Activated T-cell treated with anti-CD3 and anti-CD28 coated beads for 1 hour (primary cell): ENCODE measurements around the gene PRPH2.
"Not testable (repeated sequence)": the region's sequence is repeated elsewhere in the genome, so short reads cannot be mapped to it uniquely, and the experiment has no call there.

ENCODE experiments used
- DNase-seq: peaks from one replicate; pipeline ENCODE4 v3.0.0-alpha.2; 2020; ENCODE audit warnings: low read depth

PRPH2 gene

DNA sequence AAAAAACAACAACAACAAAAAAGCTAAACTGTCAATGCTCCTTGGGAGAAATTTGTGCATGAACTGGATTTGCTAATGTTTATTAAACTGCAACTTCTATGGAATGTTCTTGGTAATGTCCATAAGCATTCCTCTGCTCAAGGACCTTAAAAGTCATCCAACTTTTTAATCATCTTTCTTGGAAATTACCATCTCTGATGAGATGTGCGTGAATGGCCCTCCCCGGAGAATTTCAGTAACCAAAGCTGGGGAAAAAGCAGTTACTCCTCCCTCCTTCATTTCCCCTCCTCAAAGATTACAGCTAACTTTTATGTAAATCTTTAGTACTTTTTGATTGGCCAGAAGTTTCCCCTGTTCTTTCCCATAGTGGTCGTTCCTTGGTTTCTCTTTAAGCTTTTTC, 18.3 kb upstream of the PRPH2 start:
- DNase-seq: no peak

DNA sequence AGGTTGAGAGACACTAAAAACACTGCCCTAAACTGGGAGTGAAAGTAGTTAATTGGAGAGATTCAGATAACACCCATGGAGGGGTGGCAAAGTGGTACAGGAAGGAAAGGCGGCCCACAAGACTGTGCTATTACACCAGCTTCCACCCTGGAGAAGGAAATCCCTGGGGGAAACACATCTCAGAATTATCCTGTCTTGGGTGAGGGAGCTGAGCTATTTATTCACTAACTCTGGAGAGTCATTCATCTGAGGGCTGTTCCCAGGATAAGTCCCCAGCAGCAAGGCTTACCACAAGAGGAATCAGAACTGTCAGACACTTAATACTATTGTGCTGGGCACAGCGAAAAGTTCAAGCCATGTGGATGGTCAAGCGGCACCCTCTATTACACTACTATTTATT, 13.6 kb upstream of the PRPH2 start:
- no peak for DNase-seq

DNA sequence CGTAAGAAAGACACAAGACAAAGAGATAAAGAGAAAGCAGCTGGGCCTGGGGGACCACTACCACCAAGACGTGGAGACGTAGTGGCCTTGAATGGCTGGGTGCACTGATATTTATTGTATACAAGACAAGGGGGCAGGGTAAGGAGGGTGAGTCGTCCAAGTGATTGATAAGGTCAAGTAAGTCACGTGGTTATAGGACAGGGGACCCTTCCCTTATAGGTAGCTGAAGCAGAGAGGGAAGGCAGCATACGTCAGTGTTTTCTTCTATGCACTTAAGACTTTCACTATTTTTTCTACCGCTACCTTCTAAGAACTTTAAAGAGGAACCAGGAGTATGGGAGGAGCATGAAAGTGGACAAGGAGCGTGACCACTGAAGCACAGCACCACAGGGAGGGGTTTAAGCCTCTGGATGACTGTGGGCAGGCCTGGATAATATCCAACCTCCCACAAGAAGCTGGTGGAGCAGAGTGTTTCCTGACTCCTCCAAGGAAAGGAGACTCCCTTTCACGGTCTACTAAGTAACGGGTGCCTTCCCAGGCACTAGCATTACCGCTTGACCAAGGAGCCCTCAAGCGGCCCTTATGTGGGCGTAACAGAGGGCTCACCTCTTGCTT, 11.6 kb upstream of the PRPH2 start:
- not testable (repeated sequence) for DNase-seq

DNA sequence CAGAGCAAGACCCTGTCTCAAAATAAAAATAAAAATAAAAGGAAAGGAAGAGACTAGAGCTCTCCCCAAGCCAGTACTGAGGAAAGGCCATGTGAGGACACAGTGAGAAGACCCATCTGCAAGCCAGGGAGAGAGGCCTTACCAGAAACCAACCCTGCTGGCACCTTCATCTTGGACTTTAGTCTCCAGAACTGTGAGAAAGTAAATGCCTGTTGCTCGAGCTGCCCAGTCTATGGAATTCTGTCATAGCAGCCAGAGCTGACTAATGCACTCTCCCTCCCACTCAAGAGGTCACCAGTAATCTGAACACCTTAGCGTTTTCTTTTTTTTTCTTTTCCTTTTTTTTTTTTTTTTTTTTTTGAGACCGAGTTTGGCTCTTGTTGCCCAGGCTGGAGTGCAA, 7.3 kb upstream of the PRPH2 start:
- no peak for DNase-seq

DNA sequence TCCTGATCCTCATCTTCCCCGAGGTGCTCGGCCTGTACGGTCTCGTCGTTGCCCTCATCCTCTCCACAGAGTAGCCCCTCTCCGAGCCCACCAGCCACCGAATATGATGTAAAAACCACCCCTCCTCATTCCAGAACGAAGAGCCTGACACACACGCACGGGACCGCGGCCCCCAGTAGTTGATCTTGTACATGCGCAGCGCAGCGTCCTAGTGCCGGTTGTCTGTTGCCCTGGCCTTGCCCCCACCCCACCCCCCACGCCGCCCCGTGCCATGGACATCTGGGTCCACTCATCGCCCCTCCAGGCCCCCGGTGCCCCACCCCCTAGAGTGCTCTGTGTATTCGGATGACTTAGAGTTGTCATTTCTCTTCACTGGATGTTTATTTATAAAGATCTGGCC, 5.2 kb upstream of the PRPH2 start:
- no peak for DNase-seq

DNA sequence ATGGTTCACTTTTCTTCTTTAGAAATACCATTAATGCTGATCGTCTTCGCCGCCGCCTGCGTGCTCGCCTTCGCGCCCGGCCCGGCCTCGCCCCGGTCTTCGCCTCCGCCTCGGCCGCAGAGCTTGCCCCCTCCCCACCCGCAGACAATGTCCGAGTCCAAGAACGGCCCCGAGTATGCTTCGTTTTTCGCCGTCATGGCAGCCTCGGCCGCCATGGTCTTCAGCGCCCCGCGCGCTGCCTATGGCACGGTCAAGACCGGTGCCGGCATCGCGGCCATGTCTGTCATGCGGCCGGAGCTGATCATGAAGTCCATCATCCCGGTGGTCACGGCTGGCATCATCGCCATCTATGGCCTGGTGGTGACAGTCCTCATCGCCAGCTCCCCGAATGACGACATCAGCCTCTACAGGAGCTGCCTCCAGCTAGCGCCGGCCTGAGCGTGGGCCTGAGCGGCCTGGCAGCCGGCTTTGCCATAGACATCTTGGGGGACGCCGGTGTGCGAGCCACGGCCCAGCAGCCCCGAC, 4.8 kb upstream of the PRPH2 start:
- no peak for DNase-seq

DNA sequence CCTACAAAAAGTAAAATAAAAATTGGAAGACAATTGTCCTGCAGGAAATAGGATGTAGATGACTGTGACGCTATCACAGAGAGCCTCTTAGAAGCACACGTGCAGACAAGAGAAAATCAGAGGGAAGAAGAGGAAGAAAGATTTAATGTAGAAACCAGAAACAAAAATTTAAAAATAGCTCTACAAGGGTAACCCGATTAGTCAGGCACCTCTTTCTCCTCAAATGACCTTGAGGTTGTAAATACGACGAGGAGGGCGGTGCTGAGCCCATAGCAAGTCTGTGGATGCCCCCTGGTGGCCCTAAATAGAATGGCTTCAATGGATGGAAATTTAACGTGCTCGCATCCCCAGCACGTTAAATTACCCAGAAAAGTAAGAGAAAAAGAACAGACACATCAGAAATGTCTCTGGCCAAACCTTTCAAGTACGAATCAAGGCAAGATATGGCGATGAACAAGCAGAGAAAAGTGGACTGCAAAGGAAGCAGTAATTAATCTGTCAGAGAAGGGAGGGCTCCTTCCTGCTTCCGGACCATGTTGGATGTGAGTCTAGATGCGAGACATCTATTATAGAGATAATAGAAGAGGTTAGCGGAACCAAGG, 4.2 kb upstream of the PRPH2 start:
- peak; percentile 50 for DNase-seq

DNA sequence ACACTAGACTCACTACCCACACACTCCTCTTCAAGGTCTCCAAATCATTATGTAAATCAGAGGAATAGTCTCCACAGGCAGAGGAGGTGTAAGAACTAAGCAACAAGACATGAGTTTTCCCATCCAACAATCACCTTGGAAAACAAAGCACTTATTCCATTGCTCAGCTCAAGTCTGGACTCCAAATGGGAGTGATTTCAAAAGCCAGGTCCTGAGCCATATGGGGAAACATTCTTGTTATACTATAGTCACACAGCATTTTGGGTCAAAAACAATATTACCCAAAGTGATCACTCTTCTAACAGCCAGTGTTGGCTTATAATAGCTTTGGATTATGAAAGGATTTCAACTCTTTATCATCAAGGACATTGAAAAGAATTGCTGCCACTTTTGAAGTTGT, 3.6 kb upstream of the PRPH2 start:
- no peak for DNase-seq

DNA sequence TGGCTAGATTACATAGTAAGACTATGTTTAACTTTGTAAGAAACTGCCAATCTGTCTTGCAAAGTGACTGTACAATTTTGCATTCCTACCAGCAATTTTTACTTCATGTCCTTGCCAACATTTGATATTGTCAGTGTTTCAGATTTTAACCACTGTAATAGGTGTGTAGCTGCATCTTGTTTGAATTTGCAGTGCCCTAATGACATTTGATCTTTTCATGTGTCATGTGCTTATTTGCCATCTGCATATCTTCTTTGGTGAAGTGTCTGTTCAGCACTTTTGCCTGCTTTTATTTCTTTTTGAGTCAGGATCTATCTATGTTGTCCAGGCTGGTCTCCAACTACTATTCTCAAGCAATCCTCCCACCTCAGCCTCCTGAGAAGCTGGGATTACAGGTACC, 2.4 kb upstream of the PRPH2 start:
- no peak for DNase-seq

DNA sequence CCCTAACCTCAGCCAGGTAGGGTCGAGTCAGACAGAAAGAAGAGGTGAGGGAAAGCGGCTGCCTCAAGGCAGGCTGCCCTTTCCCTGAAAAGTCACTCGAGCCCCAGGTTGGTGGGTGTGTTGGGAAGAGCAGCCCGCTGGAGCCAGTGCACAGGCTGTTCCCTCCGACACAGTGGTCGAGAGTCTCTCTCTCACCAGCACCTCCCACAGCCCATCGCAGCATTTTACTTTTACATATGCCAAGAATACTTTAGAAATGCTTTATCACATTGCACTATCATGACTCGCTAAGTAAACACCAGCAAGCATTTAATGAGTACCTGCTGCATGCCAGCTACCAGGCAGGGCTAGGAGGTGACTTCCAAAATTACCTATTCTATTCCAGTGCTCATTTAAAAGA, 1.7 kb downstream of the PRPH2 start:
- no peak for DNase-seq

DNA sequence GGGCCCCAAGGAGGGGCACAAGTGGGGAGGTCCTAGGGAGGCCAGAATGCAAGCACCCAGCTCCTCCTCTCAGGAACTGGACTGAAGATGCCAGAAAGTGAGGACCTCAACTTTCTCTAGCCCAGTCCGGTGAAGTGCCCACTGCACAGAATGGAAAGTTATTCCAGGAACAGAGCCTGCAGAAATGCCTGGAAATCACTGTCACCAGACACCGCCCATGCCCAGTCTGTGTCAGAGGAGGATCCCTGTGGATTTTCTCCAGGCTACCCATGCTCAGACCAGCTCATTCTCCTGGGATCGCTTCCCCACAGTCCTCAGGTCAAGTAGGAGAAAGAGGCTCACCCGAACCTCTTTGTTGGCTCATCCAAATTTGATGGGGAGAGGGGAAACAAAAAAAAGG, 6.5 kb downstream of the PRPH2 start:
- DNase-seq: no peak

DNA sequence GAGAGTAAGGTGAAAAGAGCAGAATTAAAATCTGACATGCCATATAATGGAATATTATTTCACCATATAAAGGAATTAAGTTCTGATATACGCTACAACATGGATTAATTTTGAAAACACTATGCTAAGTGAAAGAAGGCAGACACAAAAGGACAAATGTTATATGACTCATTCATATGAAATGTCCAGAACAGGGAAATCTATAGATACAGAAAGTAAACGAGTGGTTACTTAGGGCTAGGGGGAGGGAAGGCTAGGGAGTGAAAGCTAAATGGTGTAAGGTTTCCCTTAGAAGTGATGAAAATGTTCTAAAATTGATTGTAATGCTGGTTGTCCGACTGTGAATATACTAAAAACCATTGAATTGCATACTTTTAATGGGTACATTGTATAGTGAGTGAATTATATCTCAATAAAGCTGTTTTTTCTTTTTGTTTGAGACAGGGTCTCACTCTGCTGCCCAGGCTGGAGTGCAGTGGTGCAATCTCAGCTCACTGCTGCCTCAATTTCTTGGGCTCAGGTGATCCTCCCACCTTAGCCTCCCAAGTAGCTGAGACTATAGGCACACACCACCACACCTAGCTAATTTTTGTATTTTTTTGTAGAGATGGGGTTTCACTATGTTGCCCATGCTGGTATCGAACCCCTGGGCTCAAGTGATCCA, 8.2 kb downstream of the PRPH2 start:
- no peak for DNase-seq

DNA sequence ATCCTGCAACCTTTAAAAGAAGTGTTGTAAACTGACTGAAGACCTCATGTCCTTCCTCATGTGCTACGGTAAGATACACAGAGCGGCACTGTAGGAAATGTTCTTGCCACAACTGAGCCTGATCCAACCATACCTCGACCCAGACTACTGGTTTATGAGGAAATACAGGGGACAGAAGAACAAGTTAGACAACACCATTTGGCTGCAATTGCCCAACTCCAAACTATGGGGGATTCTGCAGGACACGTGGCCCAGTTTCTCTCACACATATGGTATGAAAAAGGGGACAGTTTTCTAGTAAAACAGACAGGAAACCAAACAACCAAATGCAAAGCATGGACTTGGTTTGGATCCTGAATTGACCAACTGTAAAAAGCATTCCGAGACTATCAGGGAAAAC, 10.5 kb downstream of the PRPH2 start:
- no peak for DNase-seq

DNA sequence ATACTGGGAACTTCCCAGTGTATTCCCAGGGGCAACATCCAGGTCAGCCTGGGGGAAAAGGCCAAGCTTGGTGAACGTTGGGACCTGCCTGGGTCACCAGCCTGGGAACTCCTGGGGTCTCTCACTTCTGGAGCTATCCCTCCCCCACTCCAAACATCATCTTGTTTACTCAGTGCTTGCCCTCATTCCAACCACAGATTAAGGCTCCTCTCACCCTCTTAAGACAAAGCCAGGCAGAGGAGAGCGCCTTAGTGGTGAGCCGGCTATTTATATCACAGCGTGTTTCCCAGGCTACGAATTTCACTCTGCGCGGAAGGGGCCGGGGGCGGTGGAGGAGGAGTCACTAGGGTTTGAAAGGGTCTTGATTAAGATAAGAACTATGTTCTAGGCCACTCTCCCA, 12.1 kb downstream of the PRPH2 start:
- DNase-seq: no peak

DNA sequence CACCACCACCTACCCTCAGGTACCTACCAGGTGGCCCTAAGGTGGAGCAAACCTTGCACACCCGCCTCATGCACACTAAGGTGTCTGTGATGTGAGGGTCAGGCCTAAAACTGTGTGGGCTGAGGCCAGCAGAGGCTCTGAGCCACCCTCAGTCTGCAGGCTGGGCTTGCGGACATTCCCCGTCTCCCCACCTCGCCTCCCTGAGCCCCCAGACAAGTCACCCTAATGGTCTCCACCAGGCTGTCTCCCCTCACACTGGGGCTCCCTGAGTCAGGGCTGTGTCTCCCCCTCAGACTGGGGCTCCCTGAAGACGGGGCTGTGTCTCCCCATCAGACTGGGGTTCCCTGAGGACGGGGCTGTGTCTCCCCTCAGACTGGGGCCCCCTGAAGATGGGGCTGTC, 12.5 kb downstream of the PRPH2 start:
- DNase-seq: no peak

DNA sequence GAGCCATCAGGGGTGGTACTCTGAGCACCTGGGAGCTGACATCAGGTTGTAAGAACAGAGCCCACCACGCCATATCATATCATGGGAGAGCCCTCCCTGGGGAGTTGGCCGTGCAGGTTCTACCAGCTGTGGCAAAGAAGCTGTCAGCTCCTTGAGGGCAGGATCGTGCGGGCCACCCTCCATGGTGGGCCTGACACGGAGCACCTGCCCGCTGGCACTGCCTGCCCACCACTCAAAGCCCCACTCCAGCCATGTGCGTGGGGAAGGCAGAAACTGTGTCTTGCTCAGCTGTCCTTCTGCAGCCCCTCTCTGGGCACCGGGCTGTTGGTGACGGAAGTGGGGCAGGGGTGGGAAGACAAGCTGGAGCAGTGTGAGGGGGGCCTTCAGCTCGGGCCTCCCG, 14.3 kb downstream of the PRPH2 start:
- no peak for DNase-seq

DNA sequence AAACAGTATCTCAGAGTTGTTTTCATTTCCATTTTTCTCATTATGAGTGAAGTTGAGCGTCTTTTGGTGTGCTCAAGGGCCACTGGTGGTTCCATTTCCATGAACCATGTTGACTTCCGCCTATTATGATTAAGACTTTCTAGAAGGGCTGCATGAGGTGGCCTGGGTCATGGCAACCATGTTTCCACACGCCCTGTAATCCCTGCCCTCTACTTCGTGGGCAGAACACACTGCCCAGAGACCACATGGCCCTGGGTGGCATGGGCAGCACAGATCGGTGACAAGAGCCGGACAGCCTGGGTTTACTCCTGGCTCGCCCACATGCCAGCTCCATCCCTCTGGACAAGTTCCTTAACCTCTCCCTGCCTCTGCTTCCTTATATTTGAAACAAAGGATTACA, 14.8 kb downstream of the PRPH2 start:
- no peak for DNase-seq

DNA sequence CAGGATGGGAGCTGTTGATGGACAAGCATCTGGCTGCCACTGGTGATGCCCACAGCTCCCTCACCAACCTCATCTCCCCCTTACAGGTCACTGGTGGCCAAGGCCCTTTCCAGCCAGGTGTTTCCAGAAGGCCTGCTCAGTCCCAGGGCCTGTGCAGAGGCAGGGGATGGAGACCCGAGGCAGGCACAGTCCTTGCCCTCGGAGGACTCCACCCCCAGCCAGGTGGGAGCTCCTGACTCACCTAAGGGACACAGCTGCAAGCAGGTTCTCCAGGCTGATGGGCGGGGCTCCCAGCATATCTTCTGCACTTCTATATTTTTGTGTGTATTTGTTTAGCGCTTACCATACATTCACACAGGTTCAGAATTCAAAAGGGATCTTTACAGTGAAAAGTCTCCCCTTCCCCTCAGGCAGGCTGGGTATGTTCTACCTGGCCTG, 17.4 kb downstream of the PRPH2 start:
- DNase-seq: no peak

DNA sequence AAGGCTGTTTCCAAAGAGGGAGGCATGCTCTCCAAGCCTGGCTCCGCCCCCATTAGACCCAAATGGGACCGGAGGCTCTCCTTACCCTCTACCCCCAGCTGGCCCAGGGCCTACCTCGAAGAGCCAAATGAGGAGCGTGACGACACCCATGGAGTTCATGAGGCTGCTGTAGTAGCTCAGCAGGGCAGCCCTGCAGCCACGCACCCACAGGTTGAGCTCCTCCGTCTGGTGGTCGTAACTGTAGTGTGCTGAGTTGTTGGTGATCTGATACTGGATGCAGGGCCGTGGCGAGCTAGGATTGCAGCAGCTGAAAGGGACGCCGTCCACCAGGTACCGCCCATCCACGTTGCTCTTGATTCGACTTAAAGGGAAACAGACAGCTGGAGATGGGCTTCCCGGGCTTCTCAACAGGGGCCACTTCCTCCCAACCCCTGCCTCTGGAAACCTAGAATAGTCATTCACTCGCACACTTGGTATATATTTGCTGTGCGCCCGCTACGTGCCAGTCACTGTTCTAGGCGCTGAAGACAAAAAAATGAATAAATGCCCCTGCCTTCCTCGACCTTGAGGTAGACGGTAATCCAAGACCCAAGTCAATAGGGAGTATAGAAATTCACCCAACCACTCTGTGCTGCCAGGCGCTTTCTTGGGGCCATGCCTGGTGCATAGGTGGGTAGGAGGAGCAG, 18.0 kb downstream of the PRPH2 start:
- DNase-seq: no peak

DNA sequence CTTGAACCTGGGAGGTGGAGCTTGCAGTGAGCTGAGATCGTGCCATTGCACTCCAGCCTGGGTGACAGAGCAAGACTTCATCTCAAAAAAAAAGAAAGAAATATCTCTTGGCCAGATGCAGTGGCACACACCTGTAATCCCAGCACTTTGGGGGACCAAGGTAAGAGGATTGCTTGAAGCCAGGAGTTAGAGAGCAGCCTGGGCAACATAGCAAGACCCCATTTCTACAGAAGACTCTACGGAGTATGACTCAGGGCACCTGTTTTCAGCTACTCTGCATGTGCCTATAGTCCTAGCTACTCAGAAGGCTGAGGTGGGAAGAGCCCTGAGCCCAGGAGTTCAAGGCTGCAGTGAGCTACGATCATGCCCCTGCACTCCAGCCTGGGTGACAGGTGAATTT, 19.6 kb downstream of the PRPH2 start:
- not testable (repeated sequence) for DNase-seq

DNA sequence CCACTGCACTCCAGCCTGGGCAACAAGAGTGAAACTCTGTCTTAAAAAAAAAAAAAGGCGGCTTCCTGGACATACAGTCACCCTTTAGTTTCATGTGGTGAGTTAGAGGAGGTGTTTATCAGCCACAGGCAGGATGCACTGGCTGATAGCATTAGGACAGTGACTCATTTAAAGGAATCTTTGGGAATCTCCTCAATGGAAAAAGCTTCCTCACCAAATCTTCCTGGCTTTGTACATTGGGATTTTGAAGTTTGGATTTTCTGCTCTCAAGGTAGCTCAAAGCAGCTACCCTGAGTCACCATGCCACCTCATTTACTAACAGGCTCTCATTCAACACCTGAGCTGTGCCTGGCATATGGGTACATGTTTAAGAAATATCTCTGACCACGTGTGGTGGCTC, 20.2 kb downstream of the PRPH2 start:
- DNase-seq: no peak

DNA sequence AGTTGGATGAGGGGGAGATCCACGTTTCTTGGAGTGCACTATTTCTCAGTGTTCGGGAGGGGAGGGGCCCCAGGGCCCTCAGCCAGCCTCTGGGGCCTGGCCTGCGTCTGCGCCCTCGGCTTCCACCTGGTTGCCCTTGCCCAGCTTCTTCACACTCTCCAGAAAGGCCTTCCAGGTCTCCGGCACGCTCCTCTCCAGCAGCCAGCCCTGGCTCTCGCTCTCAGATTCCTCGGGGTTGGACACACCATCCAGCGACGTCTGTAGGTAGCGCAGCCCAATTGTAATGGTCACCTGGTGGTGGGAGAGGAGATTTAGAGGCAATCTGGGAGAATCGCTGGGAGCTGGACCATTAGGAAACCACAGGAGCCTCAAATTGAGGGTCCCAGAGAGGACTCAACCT, 24.2 kb downstream of the PRPH2 start:
- no peak for DNase-seq

DNA sequence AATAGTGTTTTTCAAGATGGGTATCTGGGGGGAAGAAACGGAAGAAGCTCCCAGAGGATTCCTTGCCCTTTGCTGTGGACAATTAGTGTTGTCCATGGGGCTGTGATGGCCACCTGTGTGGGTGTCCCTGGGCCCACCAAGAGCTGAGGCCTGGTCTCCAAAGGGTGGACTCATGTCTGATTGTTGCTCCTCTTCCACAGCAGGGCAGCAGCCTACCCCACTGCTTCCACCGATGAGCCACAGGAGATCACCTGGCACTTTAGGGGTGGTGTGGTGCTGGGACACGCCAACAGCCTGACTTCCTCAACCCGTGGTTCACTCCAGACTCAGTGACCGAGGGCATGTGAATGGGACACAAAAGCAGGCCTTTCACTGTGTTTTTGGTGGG, 25.1 kb downstream of the PRPH2 start:
- DNase-seq: no peak
